Lower leg skin (tissue), 4 donors: Measurements from ENCODE around the gene DFFB. TPM values are rescaled to one million over a fixed set of nuclear protein-coding genes. Genes with fewer than 3 reads are reported as not detected.

Source experiments
- DNase-seq, 2 donors: peaks; one replicate each; pipeline ENCODE4 v3.0.0-alpha.2; 2019; ENCODE audit warnings: low spot score in 2 of 2
- H3K4me3 ChIP-seq: fragments of 200-600 bp; sonication (generic); 2 replicates; pipeline ENCODE4 v1.5.1; 2017; ENCODE audit warnings: mild to moderate bottlenecking, low read depth; ENCODE audit not compliant: poor library complexity, severe bottlenecking
- POLR2A ChIP-seq, 2 donors: fragments of 450-650 bp; IDR thresholded peaks; one replicate each; pipeline ENCODE4 v1.6.1; 2016 to 2017; ENCODE audit warnings: antibody characterized with exemption in 2 of 2, mild to moderate bottlenecking in 1 of 2, moderate library complexity in 1 of 2
- WGBS, 2 donors: methylation state at CpG; one replicate each; pipeline ENCODE4 v1.1.5; 2018; 5-methylcytosine and 5-hydroxymethylcytosine counted together
- intact Hi-C: fragments of 100-400 bp; cut with DNase I; formaldehyde crosslinking; loops from one replicate; pipeline ENCODE4 v1.15.0; 2023; ENCODE audit warnings: low total_unique reads
- total RNA-seq, 4 donors: library from RNA; depleted of rRNA; stranded (reverse); fragments of >200 nt; gene quantifications; one replicate each; pipeline ENCODE4 v1.1.0, GENCODE V29; 2016
- TF ChIP-seq, protein P1 (sequence below), 3 donors: fragments of 450-650 bp; IDR thresholded peaks; one replicate each; pipeline ENCODE4 v1.5.1; 2016; ENCODE audit warnings: antibody characterized with exemption in 3 of 3, mild to moderate bottlenecking in 3 of 3, moderate library complexity in 2 of 3

DFFB gene
- total RNA-seq, 4 donors from 2014 or later = 3.0 to 10.3 (median 6.8) TPM

- H3K4me3 ChIP-seq = no peak overlapping the region
- no peak for TF ChIP-seq POLR2A (IDR thresholded peaks at IDR 0.05)
- TF ChIP-seq, protein P1, sequence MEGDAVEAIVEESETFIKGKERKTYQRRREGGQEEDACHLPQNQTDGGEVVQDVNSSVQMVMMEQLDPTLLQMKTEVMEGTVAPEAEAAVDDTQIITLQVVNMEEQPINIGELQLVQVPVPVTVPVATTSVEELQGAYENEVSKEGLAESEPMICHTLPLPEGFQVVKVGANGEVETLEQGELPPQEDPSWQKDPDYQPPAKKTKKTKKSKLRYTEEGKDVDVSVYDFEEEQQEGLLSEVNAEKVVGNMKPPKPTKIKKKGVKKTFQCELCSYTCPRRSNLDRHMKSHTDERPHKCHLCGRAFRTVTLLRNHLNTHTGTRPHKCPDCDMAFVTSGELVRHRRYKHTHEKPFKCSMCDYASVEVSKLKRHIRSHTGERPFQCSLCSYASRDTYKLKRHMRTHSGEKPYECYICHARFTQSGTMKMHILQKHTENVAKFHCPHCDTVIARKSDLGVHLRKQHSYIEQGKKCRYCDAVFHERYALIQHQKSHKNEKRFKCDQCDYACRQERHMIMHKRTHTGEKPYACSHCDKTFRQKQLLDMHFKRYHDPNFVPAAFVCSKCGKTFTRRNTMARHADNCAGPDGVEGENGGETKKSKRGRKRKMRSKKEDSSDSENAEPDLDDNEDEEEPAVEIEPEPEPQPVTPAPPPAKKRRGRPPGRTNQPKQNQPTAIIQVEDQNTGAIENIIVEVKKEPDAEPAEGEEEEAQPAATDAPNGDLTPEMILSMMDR (IDR thresholded peaks at IDR 0.05) = no peak
- WGBS, 2 donors = 90 to 93% methylated on average over 11 of the region's 11 CpGs
- intact Hi-C loops = no loop called here
- no peak for DNase-seq
Observed at GRCh38 chr1:3906672-3907020, 49.4 kb downstream of the DFFB start.

GRCh38 chr1:3907031-3907534, 49.8 kb downstream of the DFFB start:
- DNase-seq = no peak
- intact Hi-C loops = no loop called here
- TF ChIP-seq, protein P1 (IDR thresholded peaks at IDR 0.05) = no peak
- TF ChIP-seq POLR2A (IDR thresholded peaks at IDR 0.05) = no peak
- 46 to 68% methylated on average over 12 to 22 of the region's 22 CpGs for WGBS, 2 donors
- H3K4me3 ChIP-seq = no peak overlapping the region

DNA sequence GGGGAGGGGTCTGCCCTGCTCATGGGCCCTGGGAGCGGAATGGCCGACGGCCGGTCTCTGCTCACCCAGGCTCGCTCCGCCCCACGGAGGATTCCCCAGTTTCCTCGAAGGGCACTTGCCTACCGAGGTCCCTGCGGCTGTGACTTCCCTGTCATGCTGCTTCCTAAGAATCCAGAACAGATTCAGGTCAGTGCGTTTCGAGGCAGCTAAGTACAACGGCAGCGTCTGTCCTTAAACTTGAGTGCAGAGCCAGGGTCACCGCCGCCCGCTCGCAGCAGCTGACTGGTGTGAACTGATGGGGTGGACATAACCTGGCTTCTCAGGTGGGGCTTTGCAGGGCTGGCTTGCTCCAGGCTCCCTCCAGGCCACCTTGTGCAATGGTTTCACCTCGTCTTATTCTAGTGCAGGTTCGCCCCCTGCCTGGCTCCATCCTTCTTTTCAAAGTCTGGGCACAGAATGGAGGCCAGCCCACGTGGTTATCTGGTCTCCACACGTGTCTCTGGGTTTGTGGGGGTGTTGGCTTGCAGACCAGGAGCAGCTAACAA, 50.4 kb downstream of the DFFB start:
- no peak for TF ChIP-seq POLR2A (IDR thresholded peaks at IDR 0.05)
- TF ChIP-seq, protein P1 (IDR thresholded peaks at IDR 0.05) = no peak
- intact Hi-C loops = no loop called here
- H3K4me3 ChIP-seq = no peak overlapping the region
- DNase-seq = no peak
- 72 to 85% methylated on average over 22 of the region's 22 CpGs for WGBS, 2 donors

DNA sequence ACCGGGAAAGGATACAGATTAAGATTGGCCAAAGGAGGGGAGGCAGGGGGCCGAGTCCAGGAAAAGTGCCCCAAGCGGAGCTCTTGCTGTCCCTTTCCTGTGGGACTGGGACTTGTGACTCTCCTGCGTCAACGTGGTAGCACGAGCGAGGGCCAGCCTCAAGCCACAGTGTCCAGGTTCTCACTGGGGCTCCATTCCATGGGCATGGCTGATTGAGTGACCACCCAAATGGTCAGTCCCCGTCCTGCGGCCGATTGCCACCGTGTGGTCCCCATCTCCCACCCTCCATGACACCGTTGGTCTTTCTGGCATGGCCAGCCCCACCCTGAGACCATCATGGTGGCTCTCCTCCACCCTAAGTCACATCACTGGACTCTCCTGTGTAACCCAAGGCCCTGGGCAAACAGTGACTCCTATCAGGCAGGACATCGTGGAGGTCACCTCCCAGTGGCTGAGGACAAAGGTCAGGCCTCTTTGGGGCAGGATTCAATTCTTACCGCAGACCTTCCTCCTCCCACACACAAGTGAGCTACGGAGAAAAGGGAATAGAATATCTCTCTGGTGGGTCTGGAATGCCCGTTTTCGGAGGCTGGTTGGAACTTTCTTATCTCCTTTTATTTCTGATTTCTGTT, 51.7 kb downstream of the DFFB start:
- TF ChIP-seq POLR2A (IDR thresholded peaks at IDR 0.05) = no peak
- TF ChIP-seq, protein P1 (IDR thresholded peaks at IDR 0.05) = no peak
- no peak for DNase-seq
- WGBS, 2 donors = 81 to 85% methylated on average over 17 of the region's 17 CpGs
- intact Hi-C loops = no loop called here
- H3K4me3 ChIP-seq = no peak overlapping the region

GRCh38 chr1:3909615-3910014, 52.3 kb downstream of the DFFB start:
- no peak overlapping the region for H3K4me3 ChIP-seq
- TF ChIP-seq POLR2A (IDR thresholded peaks at IDR 0.05) = no peak
- TF ChIP-seq, protein P1 (IDR thresholded peaks at IDR 0.05) = no peak
- intact Hi-C loops = no loop called here
- no peak for DNase-seq
- WGBS, 2 donors = 81 to 85% methylated on average over 7 of the region's 7 CpGs
